ENCODE data around the gene RHOJ.

- TF ChIP-seq, protein P1, sequence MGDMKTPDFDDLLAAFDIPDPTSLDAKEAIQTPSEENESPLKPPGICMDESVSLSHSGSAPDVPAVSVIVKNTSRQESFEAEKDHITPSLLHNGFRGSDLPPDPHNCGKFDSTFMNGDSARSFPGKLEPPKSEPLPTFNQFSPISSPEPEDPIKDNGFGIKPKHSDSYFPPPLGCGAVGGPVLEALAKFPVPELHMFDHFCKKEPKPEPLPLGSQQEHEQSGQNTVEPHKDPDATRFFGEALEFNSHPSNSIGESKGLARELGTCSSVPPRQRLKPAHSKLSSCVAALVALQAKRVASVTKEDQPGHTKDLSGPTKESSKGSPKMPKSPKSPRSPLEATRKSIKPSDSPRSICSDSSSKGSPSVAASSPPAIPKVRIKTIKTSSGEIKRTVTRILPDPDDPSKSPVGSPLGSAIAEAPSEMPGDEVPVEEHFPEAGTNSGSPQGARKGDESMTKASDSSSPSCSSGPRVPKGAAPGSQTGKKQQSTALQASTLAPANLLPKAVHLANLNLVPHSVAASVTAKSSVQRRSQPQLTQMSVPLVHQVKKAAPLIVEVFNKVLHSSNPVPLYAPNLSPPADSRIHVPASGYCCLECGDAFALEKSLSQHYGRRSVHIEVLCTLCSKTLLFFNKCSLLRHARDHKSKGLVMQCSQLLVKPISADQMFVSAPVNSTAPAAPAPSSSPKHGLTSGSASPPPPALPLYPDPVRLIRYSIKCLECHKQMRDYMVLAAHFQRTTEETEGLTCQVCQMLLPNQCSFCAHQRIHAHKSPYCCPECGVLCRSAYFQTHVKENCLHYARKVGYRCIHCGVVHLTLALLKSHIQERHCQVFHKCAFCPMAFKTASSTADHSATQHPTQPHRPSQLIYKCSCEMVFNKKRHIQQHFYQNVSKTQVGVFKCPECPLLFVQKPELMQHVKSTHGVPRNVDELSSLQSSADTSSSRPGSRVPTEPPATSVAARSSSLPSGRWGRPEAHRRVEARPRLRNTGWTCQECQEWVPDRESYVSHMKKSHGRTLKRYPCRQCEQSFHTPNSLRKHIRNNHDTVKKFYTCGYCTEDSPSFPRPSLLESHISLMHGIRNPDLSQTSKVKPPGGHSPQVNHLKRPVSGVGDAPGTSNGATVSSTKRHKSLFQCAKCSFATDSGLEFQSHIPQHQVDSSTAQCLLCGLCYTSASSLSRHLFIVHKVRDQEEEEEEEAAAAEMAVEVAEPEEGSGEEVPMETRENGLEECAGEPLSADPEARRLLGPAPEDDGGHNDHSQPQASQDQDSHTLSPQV (IDR thresholded peaks at IDR 0.05), result no peak
- TF ChIP-seq MYNN (IDR thresholded peaks at IDR 0.05), result no peak
- no peak for TF ChIP-seq MYNN (CRISPR knock-in tag; IDR thresholded peaks at IDR 0.05)
- TF ChIP-seq FOXJ2 (tag; IDR thresholded peaks at IDR 0.05), result no peak
- no peak for TF ChIP-seq CBX8 (IDR thresholded peaks at IDR 0.05; ENCODE audit: borderline replicate concordance, extremely low read depth, low read depth, low read length, poor library complexity, severe bottlenecking)
- no peak for TF ChIP-seq SETDB1 (IDR thresholded peaks at IDR 0.05; ENCODE audit: low read length)
- TF ChIP-seq EZH2 (IDR thresholded peaks at IDR 0.05; ENCODE audit: borderline replicate concordance, low read depth, low read length), result no peak
- TF ChIP-seq UBTF (IDR thresholded peaks at IDR 0.05; ENCODE audit: borderline replicate concordance in 1 of 2, low read depth in 2 of 2, low read length in 2 of 2), result no peak
- TF ChIP-seq, protein P2, sequence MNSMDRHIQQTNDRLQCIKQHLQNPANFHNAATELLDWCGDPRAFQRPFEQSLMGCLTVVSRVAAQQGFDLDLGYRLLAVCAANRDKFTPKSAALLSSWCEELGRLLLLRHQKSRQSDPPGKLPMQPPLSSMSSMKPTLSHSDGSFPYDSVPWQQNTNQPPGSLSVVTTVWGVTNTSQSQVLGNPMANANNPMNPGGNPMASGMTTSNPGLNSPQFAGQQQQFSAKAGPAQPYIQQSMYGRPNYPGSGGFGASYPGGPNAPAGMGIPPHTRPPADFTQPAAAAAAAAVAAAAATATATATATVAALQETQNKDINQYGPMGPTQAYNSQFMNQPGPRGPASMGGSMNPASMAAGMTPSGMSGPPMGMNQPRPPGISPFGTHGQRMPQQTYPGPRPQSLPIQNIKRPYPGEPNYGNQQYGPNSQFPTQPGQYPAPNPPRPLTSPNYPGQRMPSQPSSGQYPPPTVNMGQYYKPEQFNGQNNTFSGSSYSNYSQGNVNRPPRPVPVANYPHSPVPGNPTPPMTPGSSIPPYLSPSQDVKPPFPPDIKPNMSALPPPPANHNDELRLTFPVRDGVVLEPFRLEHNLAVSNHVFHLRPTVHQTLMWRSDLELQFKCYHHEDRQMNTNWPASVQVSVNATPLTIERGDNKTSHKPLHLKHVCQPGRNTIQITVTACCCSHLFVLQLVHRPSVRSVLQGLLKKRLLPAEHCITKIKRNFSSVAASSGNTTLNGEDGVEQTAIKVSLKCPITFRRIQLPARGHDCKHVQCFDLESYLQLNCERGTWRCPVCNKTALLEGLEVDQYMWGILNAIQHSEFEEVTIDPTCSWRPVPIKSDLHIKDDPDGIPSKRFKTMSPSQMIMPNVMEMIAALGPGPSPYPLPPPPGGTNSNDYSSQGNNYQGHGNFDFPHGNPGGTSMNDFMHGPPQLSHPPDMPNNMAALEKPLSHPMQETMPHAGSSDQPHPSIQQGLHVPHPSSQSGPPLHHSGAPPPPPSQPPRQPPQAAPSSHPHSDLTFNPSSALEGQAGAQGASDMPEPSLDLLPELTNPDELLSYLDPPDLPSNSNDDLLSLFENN (IDR thresholded peaks at IDR 0.05; ENCODE audit: low read depth in 2 of 2, low read length in 2 of 2), result no peak
Observed at GRCh38 chr14:63174760-63175191, 29.5 kb upstream of the RHOJ start.
